Activated naive CD4-positive, alpha-beta T cell treated with anti-CD3 and anti-CD28 coated beads, Interleukin-2, amount 50 U/mL, for 72 hours (primary cell): ENCODE measurements around the gene TOB1. TPM values are rescaled to one million over a fixed set of nuclear protein-coding genes. Genes with fewer than 3 reads are reported as not detected.

Source experiments
- ATAC-seq, 2 donors: fragments of 150-1000 bp; cut with Tn5 transposase; 2 replicates each; pipeline ENCODE4 v1.10.0; 2021; ENCODE audit warnings: mild to moderate bottlenecking in 2 of 2, moderate library complexity in 2 of 2
- DNase-seq, 2 donors: peaks; one replicate each; pipeline ENCODE4 v3.0.0; 2021 to 2022; ENCODE audit warnings: low spot score in 2 of 2
- H3K27ac Mint-ChIP-seq, 2 donors: one replicate each; pipeline ENCODE4 v1.8.0; 2022; ENCODE audit warnings: mild to moderate bottlenecking in 2 of 2, mixed read lengths in 2 of 2
- H3K36me3 Mint-ChIP-seq, 2 donors: one replicate each; pipeline ENCODE4 v1.8.0; 2022; ENCODE audit warnings: mixed read lengths in 2 of 2
- H3K9me3 Mint-ChIP-seq, 2 donors: one replicate each; pipeline ENCODE4 v1.8.0; 2022; ENCODE audit warnings: mixed read lengths in 2 of 2
- total RNA-seq, 2 donors: library from RNA; stranded (reverse); gene quantifications; one replicate each; pipeline ENCODE4 v1.2.3, GENCODE V29; 2022

TOB1 gene, protein sequence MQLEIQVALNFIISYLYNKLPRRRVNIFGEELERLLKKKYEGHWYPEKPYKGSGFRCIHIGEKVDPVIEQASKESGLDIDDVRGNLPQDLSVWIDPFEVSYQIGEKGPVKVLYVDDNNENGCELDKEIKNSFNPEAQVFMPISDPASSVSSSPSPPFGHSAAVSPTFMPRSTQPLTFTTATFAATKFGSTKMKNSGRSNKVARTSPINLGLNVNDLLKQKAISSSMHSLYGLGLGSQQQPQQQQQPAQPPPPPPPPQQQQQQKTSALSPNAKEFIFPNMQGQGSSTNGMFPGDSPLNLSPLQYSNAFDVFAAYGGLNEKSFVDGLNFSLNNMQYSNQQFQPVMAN
- total RNA-seq, result 10 to 100 TPM; 25.7 to 85.5 TPM

DNA sequence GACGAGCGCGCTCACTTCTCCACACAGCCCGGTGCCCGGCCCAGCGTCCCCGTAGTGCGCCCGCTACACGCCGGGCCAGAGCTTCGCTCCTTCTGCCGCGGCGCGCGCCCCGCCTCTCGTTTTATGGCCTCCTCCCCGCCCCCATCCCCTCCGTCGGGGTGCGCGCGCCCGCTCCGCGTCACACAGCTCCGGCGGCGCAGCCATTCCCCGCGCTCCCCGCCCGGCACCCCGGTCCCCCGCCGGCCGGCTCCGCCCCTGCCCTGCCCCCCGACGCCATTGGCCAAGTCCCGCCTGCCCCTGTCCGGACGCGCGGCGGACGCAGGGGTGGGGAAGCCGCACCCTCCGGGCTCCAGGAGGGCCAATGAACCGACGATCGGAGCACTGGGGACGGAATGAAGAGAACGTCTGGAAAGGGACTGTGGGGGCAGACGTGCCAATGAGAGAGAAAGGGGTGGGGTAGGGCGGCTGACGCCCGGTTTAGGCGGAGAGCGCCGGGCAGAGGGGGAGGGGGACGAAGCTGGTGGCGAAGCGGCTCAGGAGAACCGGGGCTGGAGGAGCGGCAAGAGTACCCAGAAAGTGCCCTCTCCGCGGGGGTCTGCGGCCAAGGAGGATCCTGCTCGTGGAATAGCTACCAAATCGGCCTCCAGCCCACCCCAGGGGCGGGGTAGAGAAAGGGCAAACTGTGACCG lies at the start of gene TOB1:
Gene TOB1, minus strand, starts transcription at position 94 of the 689 bp plus-strand sequence. CDS start 2,337 bp downstream, outside the sequence.
- Mint-ChIP-seq H3K9me3 (no peaks in the 10 kb centered on the region), H3K36me3 (peaks cover 10 to 19% of the 10 kb centered on the region in 2 donors), H3K27ac (peak within 1 kb of the TSS; percentile 94 to 98)
- peak; percentile 96 for DNase-seq
- ATAC-seq, result peak; percentile 80 to 83

DNA sequence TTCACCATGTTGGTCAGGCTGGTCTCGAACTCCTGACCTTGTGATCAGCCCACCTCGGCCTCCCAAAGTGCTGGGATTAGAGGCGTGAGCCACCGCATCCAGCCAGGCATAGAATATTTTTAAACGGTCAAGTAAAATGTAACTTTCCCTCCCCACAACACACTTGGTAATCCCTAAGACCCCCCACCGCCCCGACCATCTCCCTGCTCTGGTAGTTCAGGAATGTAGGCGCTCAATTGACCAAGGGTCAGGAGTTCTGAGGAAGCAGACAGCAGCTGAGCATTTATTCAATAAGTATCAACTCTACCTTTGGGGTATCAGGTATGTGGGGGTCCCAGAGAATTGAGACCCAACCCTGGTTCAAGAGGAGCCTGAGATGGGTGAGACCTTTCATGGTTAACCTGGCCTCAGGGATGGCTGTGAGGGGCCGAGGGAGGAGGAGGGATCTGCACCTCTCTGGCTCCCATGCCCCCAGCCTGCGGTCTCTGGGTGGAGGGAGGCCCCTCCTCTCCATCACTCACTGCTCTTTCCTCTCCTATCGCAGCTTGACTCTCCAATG lies 48.4 kb upstream of the TOB1 start:
- peak overlapping the region in 1 of 2 donors; percentile 87 for H3K27ac Mint-ChIP-seq
- H3K36me3 Mint-ChIP-seq, result no peaks in the 10 kb centered on the region
- peaks cover 0 to 5% of the 10 kb centered on the region in 2 donors for H3K9me3 Mint-ChIP-seq
- ATAC-seq, result no peak
- DNase-seq, result no peak

DNA sequence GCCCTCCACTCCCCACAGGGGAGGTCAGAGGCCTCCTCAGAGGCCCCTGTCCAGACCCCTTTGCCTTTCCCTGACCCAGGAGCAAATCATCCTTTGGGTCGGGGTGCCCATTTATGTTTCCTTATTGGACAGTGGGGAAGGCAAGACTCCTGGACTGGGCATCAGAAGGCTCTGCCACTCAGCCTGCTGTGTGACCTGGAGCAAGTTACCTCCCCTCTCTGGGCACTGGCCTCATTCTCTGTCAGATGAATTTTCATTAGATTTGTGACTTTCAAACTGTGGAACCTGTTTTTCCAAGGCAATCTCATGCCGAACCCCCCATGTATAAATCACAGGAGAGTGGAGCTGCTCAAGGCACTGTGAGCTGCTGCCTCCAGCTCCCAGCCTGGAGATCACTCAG lies 47.0 kb upstream of the TOB1 start:
- Mint-ChIP-seq H3K27ac (no peak overlapping the region), H3K36me3 (no peaks in the 10 kb centered on the region), H3K9me3 (peaks cover 0 to 5% of the 10 kb centered on the region in 2 donors)
- ATAC-seq (no peak), DNase-seq (no peak)

DNA sequence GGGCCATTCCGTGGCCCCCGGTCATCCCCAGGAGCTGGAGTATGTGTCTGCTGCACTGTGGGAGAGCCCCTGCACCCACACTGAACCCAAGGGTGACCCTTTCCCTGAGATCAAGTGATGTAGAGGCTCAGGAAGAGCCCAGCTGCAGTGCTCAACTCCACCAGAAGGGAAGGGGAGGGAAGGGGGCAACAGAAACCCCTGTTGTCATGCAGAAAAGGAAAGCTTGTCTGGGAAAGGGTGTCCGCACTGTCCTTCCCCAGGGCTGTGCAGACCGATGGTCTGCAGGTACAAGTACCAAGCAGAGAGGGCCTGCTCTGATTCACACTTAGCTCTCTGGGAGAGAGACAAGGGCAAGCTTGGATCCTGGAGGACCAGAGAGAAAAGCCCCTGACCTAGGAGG lies 45.7 kb upstream of the TOB1 start:
- H3K27ac Mint-ChIP-seq, result peak overlapping the region in 1 of 2 donors; percentile 92

DNA sequence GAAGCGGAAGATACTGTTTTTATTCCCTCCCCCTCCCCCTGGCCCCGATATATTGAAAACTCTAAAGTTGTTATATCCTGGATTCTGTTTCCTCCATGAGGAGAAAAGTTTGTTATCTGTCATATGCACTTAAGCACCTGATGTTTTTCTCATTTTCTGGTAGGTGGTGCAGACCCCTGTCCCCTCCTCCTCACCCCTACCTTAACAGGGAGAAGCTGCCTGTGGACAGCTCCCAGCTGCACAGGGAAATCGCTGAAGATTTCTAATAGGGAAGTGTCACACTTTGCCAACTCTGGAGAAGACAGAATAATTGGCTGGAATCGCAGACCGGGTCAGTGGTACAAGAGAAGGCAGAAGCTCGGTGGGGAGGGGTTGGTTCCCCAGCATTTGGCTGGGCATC lies 45.3 kb upstream of the TOB1 start:
- Mint-ChIP-seq H3K9me3 (peaks cover 0 to 5% of the 10 kb centered on the region in 2 donors), H3K36me3 (no peaks in the 10 kb centered on the region), H3K27ac (peak overlapping the region in 1 of 2 donors; percentile 92)
- DNase-seq, result no peak
- ATAC-seq, result no peak

More for the DNA sequence above, 45.7 kb upstream of the TOB1 start:
- H3K9me3 Mint-ChIP-seq, result peaks cover 0 to 5% of the 10 kb centered on the region in 2 donors
- no peaks in the 10 kb centered on the region for H3K36me3 Mint-ChIP-seq
- DNase-seq (no peak), ATAC-seq (no peak)

DNA sequence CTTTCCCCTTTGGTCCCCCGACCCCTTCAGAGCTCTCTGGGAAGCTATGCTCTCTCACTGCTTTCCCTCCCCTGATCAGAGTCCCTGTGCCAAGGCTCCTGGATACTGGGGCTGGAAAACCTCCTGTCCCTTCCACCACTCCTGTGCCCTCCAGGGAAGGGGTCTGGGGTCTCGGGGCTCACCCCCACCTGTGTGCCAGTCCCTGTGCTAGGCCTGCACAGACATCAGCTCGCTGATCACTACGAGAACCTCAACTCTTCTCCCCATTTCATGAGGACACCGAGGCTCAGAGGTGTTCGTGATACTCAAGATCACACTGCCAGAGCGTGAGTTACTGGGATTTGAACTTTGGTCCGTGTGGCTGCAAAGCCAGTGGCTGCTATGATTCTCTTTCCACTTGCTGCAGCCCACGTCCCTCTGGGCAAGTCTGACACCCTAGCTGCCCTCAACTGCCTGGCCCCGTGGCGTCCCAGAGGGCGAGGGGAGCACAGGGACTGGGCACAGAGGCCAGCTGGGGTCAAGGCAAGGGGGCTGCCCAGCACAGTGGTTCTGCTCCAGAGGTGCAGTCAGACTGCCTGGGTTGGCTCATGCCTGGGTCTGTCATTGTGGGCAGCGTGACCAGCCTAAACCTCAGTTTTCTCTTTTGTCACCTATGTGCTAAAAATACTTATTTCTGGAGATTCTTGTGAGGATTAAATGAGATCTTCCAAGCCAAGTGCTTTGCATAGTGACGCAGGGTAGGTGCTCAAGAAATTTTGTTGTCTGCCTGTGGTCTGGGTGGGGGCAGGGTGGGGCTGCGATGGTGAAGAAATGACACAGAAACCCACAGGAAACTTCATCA lies 43.8 kb upstream of the TOB1 start:
- Mint-ChIP-seq H3K9me3 (no peaks in the 10 kb centered on the region), H3K36me3 (no peaks in the 10 kb centered on the region), H3K27ac (peak overlapping the region; percentile 47 to 92)
- ATAC-seq (peak; percentile 90 to 93), DNase-seq (peak in 1 of 2 donors; percentile 75)

DNA sequence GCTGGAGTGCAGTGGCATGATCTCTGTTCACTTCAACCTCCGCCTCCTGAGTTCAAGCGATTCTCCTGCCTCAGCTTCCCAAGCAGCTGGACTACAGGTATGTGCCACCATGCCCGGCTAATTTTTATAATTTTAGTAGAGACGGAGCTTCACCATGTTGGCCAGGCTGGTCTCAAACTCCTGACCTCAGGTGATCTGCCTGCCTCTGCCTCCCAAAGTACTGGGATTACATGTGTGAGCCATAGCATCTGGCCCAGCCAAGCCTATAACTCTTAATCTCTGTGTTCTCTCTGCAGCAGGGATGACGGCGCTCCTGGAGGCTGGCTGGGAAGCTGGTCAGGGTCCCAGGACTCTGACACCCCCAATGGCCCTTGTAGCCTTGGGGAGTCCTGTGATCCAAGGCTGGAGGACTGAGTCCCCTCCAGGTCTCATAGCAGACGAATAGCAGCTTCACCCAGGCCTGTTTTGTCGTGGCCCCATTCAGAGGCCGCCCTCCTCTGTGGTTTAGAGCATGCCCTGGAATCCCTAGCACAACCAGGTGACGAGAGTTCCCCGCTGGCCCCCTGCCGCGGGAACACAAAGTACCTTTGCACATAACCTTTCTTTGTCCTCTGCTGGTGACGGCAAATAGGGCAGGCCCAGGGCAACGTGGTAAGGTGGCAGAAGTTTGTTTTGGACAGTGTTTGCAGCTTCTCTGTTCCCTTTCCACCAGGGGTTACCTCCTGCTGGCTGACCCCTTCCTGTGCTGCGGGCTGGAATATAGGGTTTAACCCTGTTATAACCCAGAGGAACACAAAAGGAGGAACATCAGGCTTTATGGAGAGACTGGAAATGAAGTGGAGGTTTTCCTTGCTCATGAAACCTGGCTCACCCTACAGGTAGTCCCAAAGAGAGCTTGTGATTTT lies 43.0 kb upstream of the TOB1 start:
- no peaks in the 10 kb centered on the region for H3K9me3 Mint-ChIP-seq
- peak; percentile 4 to 7 for ATAC-seq
- no peaks in the 10 kb centered on the region for H3K36me3 Mint-ChIP-seq
- DNase-seq, result no peak
- H3K27ac Mint-ChIP-seq, result peak overlapping the region; percentile 79 to 92

DNA sequence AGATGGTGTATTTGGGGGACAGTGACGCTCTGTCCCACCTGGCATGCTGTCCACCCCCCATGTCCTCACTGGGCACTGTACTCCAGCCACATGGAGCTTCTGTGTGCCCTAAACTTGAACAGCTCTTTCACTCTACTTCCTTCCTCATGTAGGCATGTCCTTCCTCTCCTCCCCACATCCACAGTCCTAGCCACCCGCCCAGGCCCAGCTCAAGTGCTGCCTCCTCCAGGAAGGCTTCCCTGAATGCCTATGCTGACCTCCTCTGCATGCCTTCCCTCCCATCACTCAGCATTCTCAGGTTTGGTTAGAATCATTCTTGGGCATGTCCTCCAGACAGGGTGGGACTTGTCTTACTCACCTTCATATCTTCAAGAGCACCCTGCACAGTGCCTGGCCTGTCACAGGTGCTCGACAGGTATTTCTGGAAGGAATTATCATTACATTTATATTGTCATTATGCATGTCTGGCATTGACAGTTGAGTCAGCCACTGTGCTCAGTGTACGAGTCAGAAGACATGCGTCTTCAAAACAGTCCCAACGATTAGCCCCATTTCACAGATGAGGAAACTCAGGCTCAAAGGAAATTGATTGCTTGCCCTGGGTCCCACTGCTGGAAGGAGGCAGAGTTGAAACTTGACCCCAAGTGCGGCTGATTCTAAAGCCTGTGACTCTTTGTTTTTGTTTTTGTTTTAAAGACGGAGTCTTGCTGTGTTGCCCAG lies 42.1 kb upstream of the TOB1 start:
- H3K9me3 Mint-ChIP-seq, result no peaks in the 10 kb centered on the region
- no peak for DNase-seq
- peak in 1 of 2 donors; percentile 2 for ATAC-seq
- no peaks in the 10 kb centered on the region for H3K36me3 Mint-ChIP-seq
- H3K27ac Mint-ChIP-seq, result peak overlapping the region in 1 of 2 donors; percentile 92

DNA sequence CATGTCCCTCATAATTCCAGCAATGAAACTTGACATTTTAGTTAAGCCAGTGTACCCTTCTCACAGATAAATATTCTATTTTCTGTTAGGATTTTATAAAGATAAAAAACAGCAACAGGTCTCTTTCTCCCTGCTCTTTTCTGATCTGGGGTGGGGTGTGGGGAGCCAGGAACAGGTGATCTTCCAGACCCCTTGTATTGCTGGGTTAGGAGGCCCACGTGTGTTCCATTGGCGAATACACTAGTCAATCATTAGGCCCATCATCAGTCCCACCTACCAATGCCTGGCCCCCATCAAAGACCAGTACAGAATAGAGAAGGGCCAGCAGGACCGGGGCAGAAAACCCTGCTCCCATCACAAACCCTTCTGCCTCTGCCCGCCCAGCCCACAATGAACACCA lies 40.3 kb upstream of the TOB1 start:
- H3K36me3 Mint-ChIP-seq, result no peaks in the 10 kb centered on the region
- DNase-seq, result no peak
- no peak overlapping the region for H3K27ac Mint-ChIP-seq
- H3K9me3 Mint-ChIP-seq, result peaks cover 0 to 2% of the 10 kb centered on the region in 2 donors
- no peak for ATAC-seq

DNA sequence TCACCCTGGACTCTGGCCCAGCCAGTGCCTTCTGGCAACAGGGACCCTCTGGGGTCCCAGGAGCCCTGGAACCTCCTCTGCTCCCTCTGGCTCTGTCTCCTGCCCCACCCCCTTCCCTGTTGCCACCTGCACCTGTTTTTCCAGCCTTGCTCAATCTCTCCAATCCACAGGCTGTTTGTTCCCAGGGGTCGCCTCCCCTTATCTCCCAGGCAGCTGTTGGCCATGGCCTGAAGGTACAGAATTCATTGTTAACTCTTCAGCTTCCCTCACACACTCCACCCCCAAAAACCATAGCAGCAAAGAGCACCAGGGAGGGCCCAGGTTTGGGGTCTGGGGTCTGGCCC lies 39.3 kb upstream of the TOB1 start:
- H3K36me3 Mint-ChIP-seq, result no peaks in the 10 kb centered on the region
- H3K27ac Mint-ChIP-seq, result no peak overlapping the region
- peaks cover 0 to 5% of the 10 kb centered on the region in 2 donors for H3K9me3 Mint-ChIP-seq
- DNase-seq, result no peak
- no peak for ATAC-seq

DNA sequence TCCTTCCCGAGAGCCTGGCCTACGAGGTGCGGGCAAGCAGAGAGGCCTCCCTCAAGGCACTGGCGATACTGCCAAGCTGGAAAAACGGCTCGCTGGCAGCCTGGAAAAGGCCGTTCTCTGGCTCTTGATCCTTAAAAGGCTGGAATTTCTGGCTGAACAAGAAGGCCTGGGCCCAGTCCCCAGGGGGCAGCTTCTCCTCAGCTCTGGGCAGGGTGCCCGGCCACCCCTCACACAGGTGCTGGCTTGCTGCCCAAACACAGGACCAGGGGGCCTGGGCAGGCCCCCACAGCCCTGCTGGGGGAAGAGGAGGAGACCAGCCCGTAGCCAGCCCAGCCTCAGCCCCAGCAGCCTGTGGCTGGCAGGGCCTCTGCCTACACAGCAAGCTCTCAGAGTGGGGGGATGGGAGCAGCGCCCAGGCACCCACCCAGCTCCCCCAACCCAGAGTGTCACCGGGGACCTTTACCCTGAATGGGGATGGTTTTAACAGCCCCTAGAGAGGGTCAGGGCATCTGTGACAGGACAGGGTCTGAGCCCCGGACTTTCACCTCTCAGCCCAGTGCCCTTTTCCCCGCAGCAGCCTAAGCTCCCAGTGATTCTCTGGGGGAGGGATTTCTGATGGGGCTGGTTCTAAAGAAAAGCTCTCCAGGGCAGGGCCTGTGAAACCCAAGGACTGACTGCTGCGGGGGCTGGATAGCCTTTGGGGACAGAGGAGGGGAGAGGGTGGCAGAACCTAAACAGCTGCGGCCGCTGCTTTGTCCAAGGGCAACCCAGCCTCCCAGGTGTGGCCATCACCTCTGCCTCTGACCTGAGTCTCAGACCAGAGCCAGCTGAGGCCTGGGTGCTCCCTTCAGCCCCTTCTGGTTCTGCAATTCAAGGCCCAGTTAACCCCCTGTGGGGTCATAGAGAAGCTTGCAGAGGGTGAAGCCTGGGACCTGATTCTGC lies 38.6 kb upstream of the TOB1 start:
- H3K9me3 Mint-ChIP-seq, result peaks cover 0 to 5% of the 10 kb centered on the region in 2 donors
- DNase-seq (no peak), ATAC-seq (no peak)
- H3K36me3 Mint-ChIP-seq, result no peaks in the 10 kb centered on the region
- no peak overlapping the region for H3K27ac Mint-ChIP-seq

DNA sequence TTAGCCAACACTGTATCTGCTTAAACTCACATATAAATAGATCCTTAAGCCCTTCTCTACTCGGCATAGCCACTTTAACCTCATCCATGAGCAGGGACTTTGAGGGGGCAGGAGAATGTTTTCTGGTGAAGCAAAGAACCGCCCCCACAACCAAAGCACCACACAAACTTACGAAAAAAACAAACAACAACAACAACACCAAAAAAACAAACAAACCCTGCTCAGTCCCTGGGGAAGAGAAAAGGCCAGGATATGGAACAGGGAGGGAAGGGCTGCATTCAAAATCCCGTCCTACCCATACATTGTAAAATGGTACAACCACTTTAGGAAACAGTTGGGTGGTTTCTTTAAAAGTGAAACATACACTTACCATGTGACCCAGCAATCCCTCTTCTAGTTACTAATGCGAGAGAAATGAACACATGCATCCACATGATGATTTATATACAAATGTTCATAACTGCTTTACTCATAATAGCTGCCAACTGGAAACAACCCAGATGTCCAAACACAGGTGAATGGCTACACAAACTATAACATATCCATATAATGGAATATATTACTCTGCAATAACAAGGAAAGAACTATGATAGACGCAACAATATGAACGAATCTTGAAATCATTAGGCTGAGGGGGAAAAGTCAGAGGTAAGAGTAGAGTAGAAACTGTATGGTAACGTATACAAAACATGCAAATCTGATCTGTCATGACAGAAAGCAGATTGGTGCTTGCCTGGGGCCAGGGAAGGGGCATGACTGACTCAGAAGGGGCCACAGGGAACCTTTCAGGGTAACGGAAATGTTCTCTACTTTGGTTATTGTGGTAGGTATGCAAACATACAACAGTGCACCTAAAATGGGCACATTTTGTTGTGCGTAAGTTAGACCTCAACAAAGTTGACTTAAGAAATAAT lies 37.7 kb upstream of the TOB1 start:
- DNase-seq, result no peak
- ATAC-seq, result peak; percentile 59 to 83
- no peaks in the 10 kb centered on the region for H3K36me3 Mint-ChIP-seq
- H3K9me3 Mint-ChIP-seq, result peaks cover 0 to 5% of the 10 kb centered on the region in 2 donors
- peak overlapping the region in 1 of 2 donors; percentile 67 for H3K27ac Mint-ChIP-seq
